ENCODE measurements around the gene SHMT2. TPM values are rescaled to one million over a fixed set of nuclear protein-coding genes. Genes with fewer than 3 reads are reported as not detected.

Gene SHMT2
- total and polyA plus RNA-seq, 9 of the 15 experiments (the other 6 are each of a cell fraction or from before 2014, with no cell fraction given), result 46.1 to 319 (median 115) TPM

GRCh38 chr12:57236201-57236924 lies 6.9 kb downstream of the SHMT2 start (continued):
- TF ChIP-seq ZNF263 (CRISPR knock-in tag; IDR thresholded peaks at IDR 0.05; ENCODE audit: borderline replicate concordance) (peak; percentile 31; the same call in 1 of the 2 replicates), POLR2G (IDR thresholded peaks at IDR 0.05; ENCODE audit: low read depth, low read length) (peak; percentile 92), SUPT5H (IDR thresholded peaks at IDR 0.05) (0 out of 2 replicates have a peak, but pooled peaks have one; percentile 18), PCBP1 (IDR thresholded peaks at IDR 0.05; ENCODE audit: low read depth, low read length, poor library complexity, severe bottlenecking) (peak; percentile 5)

- intact Hi-C loops (cut with micrococcal nuclease), result no loop called here
- H3K4me2 ChIP-seq (ENCODE audit: insufficient read depth, low read length), result no peak overlapping the region
- peaks cover 2 to 21% of the 10 kb centered on the region in 2 experiments; a peak in 3 of 5 replicates for H3K27me3 ChIP-seq (ENCODE audit: control insufficient read depth in 2 of 2, insufficient read depth in 2 of 2, low read length in 2 of 2)
- in situ Hi-C loops (cut with MboI), result no loop called here
- ATAC-seq (peak; percentile 7), DNase-seq (ENCODE audit: extremely low read depth in 1 of 4, low spot score in 3 of 4) (no peak), FAIRE-seq (no peak)
- POLR2A ChIA-PET, result interaction anchor here (0.6 to 4.7 kb wide), 3 partner anchors 7 to 257 kb away, joined by 3 to 33 read pairs (median 8); partner anchors contain the start of gene SHMT2
- H3K9ac ChIP-seq (ENCODE audit: insufficient read depth in 1 of 2, low read depth in 2 of 2, low read length in 2 of 2), result no peak overlapping the region; a peak in 2 of 4 replicates
- CTCF ChIA-PET (ENCODE audit: low intra/inter-chr PET ratio), result interaction anchor here (6.6 kb wide), 1 partner anchor 24 kb away, joined by 186 read pairs; the partner anchor contains the start of gene NXPH4
- H4K20me1 ChIP-seq (replicated peaks; ENCODE audit: control insufficient read depth, insufficient read depth, low read length), result peaks cover 7% of the 10 kb centered on the region
- 47% methylated on average over 7 of the region's 9 CpGs for WGBS (ENCODE audit: insufficient coverage, low coverage, missing lambda C conversion rate)
- no peaks in the 10 kb centered on the region for H3K9me3 ChIP-seq (replicated peaks; ENCODE audit: control insufficient read depth, insufficient read depth, low read depth, low read length)
- no peak overlapping the region for H2AFZ ChIP-seq (ENCODE audit: low read depth, low read length)
- no peak overlapping the region for H3K27ac ChIP-seq (ENCODE audit: extremely low read depth, low read depth, low read length)
- peaks cover 40 to 83% of the 10 kb centered on the region in 2 experiments for H3K4me1 ChIP-seq (replicated peaks in 1 of 2; ENCODE audit: control insufficient read depth in 2 of 2, insufficient read depth in 2 of 2, low read length in 2 of 2)
- peaks cover 38% of the 10 kb centered on the region; the same call in 2 of the 3 replicates for H3K36me3 ChIP-seq (ENCODE audit: control insufficient read depth, insufficient read depth, low read length)
- peaks cover 2% of the 10 kb centered on the region for H3K9me1 ChIP-seq (ENCODE audit: control insufficient read depth, insufficient read depth, low read length)
- TF ChIP-seq REST (IDR thresholded peaks at IDR 0.05; ENCODE audit: borderline replicate concordance) (peak; percentile 34), REST (CRISPR knock-in tag; IDR thresholded peaks at IDR 0.05; ENCODE audit: low read depth) (no peak), SLC30A9 (CRISPR knock-in tag; IDR thresholded peaks at IDR 0.05) (no peak)
- H3K4me3 ChIP-seq, result no peak overlapping the region
- no peaks in the 10 kb centered on the region for H3K79me2 ChIP-seq (ENCODE audit: control insufficient read depth, insufficient read depth, low read length)
- BruUV-seq (replicated peaks), result no TSS peak
These were observed 7.5 kb downstream of the SHMT2 start for GRCh38 chr12:57236925-57237595.

All from K562 (cell line).